HCT116 (cell line): ENCODE results near the gene TTC12. TPM values are rescaled to one million over a fixed set of nuclear protein-coding genes. Genes with fewer than 3 reads are reported as not detected.

Experiments used
- ATAC-seq: fragments of 200-7000 bp; cut with Tn5 transposase; 2 replicates; pipeline ENCODE4 v1.9.1; 2020; ENCODE audit warnings: mild to moderate bottlenecking, moderate library complexity
- BruUV-seq: library from RNA; stranded (reverse); fragments of 400-500 nt; replicated peaks from 2 replicates; lab custom pipeline; 2021; lab: Mats Ljungman, UMichigan
- CTCF ChIA-PET: fragments of 300-600 bp; sonication (Branson Sonifier 250); formaldehyde crosslinking; loops from one replicate; lab custom pipeline; 2021; ENCODE audit warnings: antibody characterized with exemption; lab: Charles Lee
- POLR2A ChIA-PET: fragments of 300-600, 350-600 bp; sonication (Branson Sonifier 250); formaldehyde crosslinking; loops from one replicate; lab custom pipeline; 2021; ENCODE audit warnings: antibody characterized with exemption; lab: Charles Lee
- RAD21 ChIA-PET, 2 experiments: fragments of 300-600 bp; sonication (Branson Sonifier 250); formaldehyde crosslinking; loops; one replicate each; lab custom pipeline; 2023; ENCODE audit warnings: low total read pairs in 2 of 2; ENCODE audit not compliant: uncharacterized antibody in 2 of 2, unreplicated experiment in 2 of 2, low non-redundant PET in 1 of 2; lab: Charles Lee
- DNase-seq: peaks from one replicate; pipeline ENCODE4 v3.0.0-alpha.2; 2010; ENCODE audit warnings: low read depth, low spot score
- H2AFZ ChIP-seq: fragments of 200-600 bp; shearing (Covaris generic), sonication (generic); 2 replicates; pipeline ENCODE4 v1.6.1; 2017; ENCODE audit warnings: low read depth, mixed run types, mixed read lengths, antibody characterized with exemption, low read length; ENCODE audit not compliant: poor library complexity, severe bottlenecking
- H3K27ac ChIP-seq: 2 replicates; pipeline ENCODE4 v1.5.1; 2012; ENCODE audit warnings: low read depth, low read length
- H3K27me3 ChIP-seq: fragments of 200-600 bp; sonication (generic); 2 replicates; pipeline ENCODE4 v1.6.1; 2016; ENCODE audit warnings: mixed run types, low read length, mixed read lengths; ENCODE audit not compliant: insufficient read depth
- H3K36me3 ChIP-seq, 2 experiments: fragments of 200-500 bp in 1 of 2; fragments of 200-600 bp in 1 of 2; sonication (Bioruptor generic) in 1 of 2; sonication (generic) in 1 of 2; 2 replicates each; pipeline versions ENCODE4 v1.5.1 to v1.6.1; 2014 to 2016; ENCODE audit warnings: low read length in 2 of 2, inconsistent platforms in 1 of 2, mixed read lengths in 1 of 2, mixed run types in 1 of 2; ENCODE audit not compliant: insufficient read depth in 2 of 2, control insufficient read depth in 1 of 2
- H3K4me1 ChIP-seq, 2 experiments: fragments of 200-600 bp in 1 of 2; sonication (generic) in 1 of 2; 2 replicates each; pipeline versions ENCODE4 v1.5.1 to v1.6.1; 2012 to 2017; ENCODE audit warnings: low read length in 2 of 2, inconsistent platforms in 1 of 2, mild to moderate bottlenecking in 1 of 2, mixed read lengths in 1 of 2, mixed run types in 1 of 2, moderate library complexity in 1 of 2; ENCODE audit not compliant: insufficient read depth in 2 of 2, control insufficient read depth in 1 of 2
- H3K4me2 ChIP-seq: fragments of 200-600 bp; sonication (generic); 2 replicates; pipeline ENCODE4 v1.6.1; 2017; ENCODE audit warnings: mixed run types, low read length, mixed read lengths
- H3K4me3 ChIP-seq, 2 experiments: fragments of 200-600 bp in 1 of 2; sonication (generic) in 1 of 2; replicated peaks in 1 of 2; 2 replicates each; pipeline ENCODE4 v1.5.1; 2011 to 2016; ENCODE audit warnings: low read length in 2 of 2, control low read depth in 1 of 2, low read depth in 1 of 2, mild to moderate bottlenecking in 1 of 2, mixed read lengths in 1 of 2, mixed run types in 1 of 2
- H3K79me2 ChIP-seq: fragments of 200-600 bp; sonication (generic); 2 replicates; pipeline ENCODE4 v1.6.1; 2017; ENCODE audit warnings: mild to moderate bottlenecking, mixed run types, low read length, moderate library complexity, mixed read lengths; ENCODE audit not compliant: insufficient read depth
- H3K9ac ChIP-seq: fragments of 200-600 bp; sonication (generic); 2 replicates; pipeline ENCODE4 v1.6.1; 2016; ENCODE audit warnings: low read length, mixed read lengths
- H3K9me2 ChIP-seq: fragments of 200-600 bp; sonication (generic), shearing (Covaris generic); 2 replicates; pipeline ENCODE4 v1.6.1; 2017; ENCODE audit warnings: mixed run types, mild to moderate bottlenecking, moderate library complexity; ENCODE audit not compliant: insufficient read depth
- H3K9me3 ChIP-seq, 2 experiments: fragments of 200-500 bp in 1 of 2; fragments of 200-600 bp in 1 of 2; sonication (Bioruptor generic) in 1 of 2; sonication (generic) in 1 of 2; 2 replicates each; pipeline ENCODE4 v1.6.1; 2014 to 2017; ENCODE audit warnings: low read length in 2 of 2, mixed read lengths in 2 of 2, inconsistent platforms in 1 of 2, low read depth in 1 of 2, mild to moderate bottlenecking in 1 of 2, mixed run types in 1 of 2, moderate library complexity in 1 of 2; ENCODE audit not compliant: control insufficient read depth in 1 of 2, insufficient read depth in 1 of 2
- H4K20me1 ChIP-seq: fragments of 200-600 bp; sonication (generic), shearing (Covaris generic); 2 replicates; pipeline ENCODE4 v1.6.1; 2017; ENCODE audit warnings: mixed run types, mild to moderate bottlenecking, moderate library complexity; ENCODE audit not compliant: insufficient read depth
- ATF3 ChIP-seq: IDR thresholded peaks from 2 replicates; pipeline ENCODE4 v1.6.1; 2012
- CBX3 ChIP-seq: IDR thresholded peaks from 2 replicates; pipeline ENCODE4 v1.6.1; 2012; ENCODE audit warnings: low read depth
- CTCF ChIP-seq, 3 experiments: fragments of 200-600 bp in 1 of 3; sonication (generic) in 1 of 3; IDR thresholded peaks in 2 of 3; conservative IDR thresholded peaks in 1 of 3; 2 replicates each; pipeline ENCODE4 v1.5.1; 2012 to 2017; ENCODE audit warnings: low read depth in 2 of 3, low read length in 2 of 3, antibody characterized with exemption in 1 of 3, borderline replicate concordance in 1 of 3, control low read depth in 1 of 3, mild to moderate bottlenecking in 1 of 3, mixed read lengths in 1 of 3, mixed run types in 1 of 3, moderate library complexity in 1 of 3; ENCODE audit not compliant: insufficient read depth in 1 of 3
- EZH2 ChIP-seq: fragments of 200-600 bp; sonication (generic); IDR thresholded peaks from 2 replicates; pipeline ENCODE4 v1.6.1; 2017; ENCODE audit warnings: antibody characterized with exemption, mixed run types
- FOSL1 ChIP-seq: IDR thresholded peaks from 2 replicates; pipeline ENCODE4 v1.6.1; 2012; ENCODE audit warnings: low read depth
- JUND ChIP-seq: IDR thresholded peaks from 2 replicates; pipeline ENCODE4 v1.6.1; 2012
- POLR2A ChIP-seq: IDR thresholded peaks from 2 replicates; pipeline ENCODE4 v1.7.0; 2011; ENCODE audit warnings: borderline replicate concordance; ENCODE audit not compliant: insufficient read depth, insufficient read length; ENCODE audit errors: extremely low read depth
- POLR2AphosphoS5 ChIP-seq: IDR thresholded peaks from 2 replicates; pipeline ENCODE4 v1.6.1; 2011; ENCODE audit warnings: mild to moderate bottlenecking, low read depth, low read length, moderate library complexity
- RAD21 ChIP-seq: IDR thresholded peaks from 2 replicates; pipeline ENCODE4 v1.6.1; 2012; ENCODE audit warnings: low read depth, mild to moderate bottlenecking
- REST ChIP-seq: IDR thresholded peaks from 2 replicates; pipeline ENCODE4 v1.6.1; 2012; ENCODE audit warnings: low read depth
- SP1 ChIP-seq: IDR thresholded peaks from 2 replicates; pipeline ENCODE4 v1.6.1; 2012; ENCODE audit warnings: low read depth
- TCF7L2 ChIP-seq: IDR thresholded peaks from 2 replicates; pipeline ENCODE4 v1.7.0; 2011; ENCODE audit warnings: borderline replicate concordance, inconsistent platforms; ENCODE audit not compliant: insufficient read depth, insufficient read length; ENCODE audit errors: extremely low read depth
- YY1 ChIP-seq: IDR thresholded peaks from 2 replicates; pipeline ENCODE4 v1.6.1; 2011; ENCODE audit warnings: low read length, low read depth, moderate library complexity, mild to moderate bottlenecking; ENCODE audit not compliant: insufficient replicate concordance; ENCODE audit errors: extremely low read depth
- ZFX ChIP-seq: fragments of 450-650 bp; IDR thresholded peaks from 2 replicates; pipeline ENCODE4 v1.6.1; 2017
- ZNF274 ChIP-seq: fragments of 200-500 bp; sonication (Bioruptor generic); IDR thresholded peaks from 2 replicates; pipeline ENCODE4 v1.6.1; 2014; ENCODE audit warnings: mild to moderate bottlenecking, low read depth, low read length, inconsistent platforms
- intact Hi-C: fragments of 100-400 bp; cut with micrococcal nuclease; formaldehyde crosslinking; loops from 2 replicates; pipeline ENCODE4 v1.10.0; 2022
- total RNA-seq: library from RNA; stranded (reverse); gene quantifications from one replicate; pipeline ENCODE4 v1.2.1, GENCODE V29; 2021; ENCODE audit not compliant: unreplicated experiment

The TTC12 gene
- total RNA-seq, 1 experiment from 2014 or later, result 12.6 TPM

GRCh38 chr11:113363406-113363805 is 49.0 kb downstream of the TTC12 start:
- ATAC-seq, result no peak
- ChIA-PET POLR2A (no interaction called here), RAD21 (no interaction called here), CTCF (no interaction called here)
- no peak overlapping the region for H2AFZ ChIP-seq
- H3K79me2 ChIP-seq, result no peaks in the 10 kb centered on the region
- no peak overlapping the region for H3K4me2 ChIP-seq
- H3K9me3 ChIP-seq, result no peaks in the 10 kb centered on the region
- no peak overlapping the region for H3K4me3 ChIP-seq
- H3K27ac ChIP-seq, result no peak overlapping the region
- no peaks in the 10 kb centered on the region; a peak in 1 of 4 replicates for H3K36me3 ChIP-seq
- no peaks in the 10 kb centered on the region for H4K20me1 ChIP-seq
- H3K9ac ChIP-seq, result no peak overlapping the region
- TF ChIP-seq YY1 (no peak), SP1 (no peak), EZH2 (no peak), CBX3 (no peak), RAD21 (no peak), POLR2AphosphoS5 (no peak), ZNF274 (no peak), ATF3 (no peak), TCF7L2 (no peak), ZFX (no peak), POLR2A (no peak), REST (no peak), JUND (no peak), CTCF (IDR thresholded peaks at IDR 0.05 in 2 of 3, conservative IDR thresholded peaks at IDR 0.05 in 1 of 3; ENCODE audit: borderline replicate concordance in 1 of 3, insufficient read depth in 1 of 3, low read depth in 2 of 3, low read length in 2 of 3) (no peak), FOSL1 (no peak)
- H3K27me3 ChIP-seq, result no peaks in the 10 kb centered on the region
- H3K9me2 ChIP-seq, result no peaks in the 10 kb centered on the region
- DNase-seq, result no peak
- no peaks in the 10 kb centered on the region for H3K4me1 ChIP-seq
- BruUV-seq, result no TSS peak
- intact Hi-C loops, result no loop called here
